B cell (primary cell): Measurements from ENCODE around the gene GSKIP. TPM values are rescaled to one million over a fixed set of nuclear protein-coding genes. Genes with fewer than 3 reads are reported as not detected.

Experiments used
- ATAC-seq: fragments of 200-7000 bp; cut with Tn5 transposase; one replicate; pipeline ENCODE4 v1.10.0; 2021; ENCODE audit warnings: low read depth, mild to moderate bottlenecking, moderate number of reproducible peaks, moderate library complexity
- CTCF ChIA-PET: fragments of 350-600 bp; sonication (Branson Sonifier 250); formaldehyde crosslinking; loops from one replicate; lab custom pipeline; 2021; ENCODE audit warnings: antibody characterized with exemption, inconsistent platforms; lab: Charles Lee
- POLR2A ChIA-PET: fragments of 350-600 bp; sonication (Branson Sonifier 250); formaldehyde crosslinking; loops from one replicate; lab custom pipeline; 2021; ENCODE audit warnings: antibody characterized with exemption; lab: Charles Lee
- DNase-seq: peaks from one replicate; pipeline ENCODE4 v3.0.0; 2013
- H2AFZ ChIP-seq: 2 replicates; pipeline ENCODE4 v1.6.1; 2012; ENCODE audit warnings: mild to moderate bottlenecking, low read depth, low read length; ENCODE audit not compliant: insufficient read depth, poor library complexity, severe bottlenecking
- H3K27ac ChIP-seq, 2 donors: 1 replicate in 1 of 2; 2 replicates in 1 of 2; pipeline ENCODE4 v1.5.1; 2012 to 2013; ENCODE audit warnings: low read length in 2 of 2, mild to moderate bottlenecking in 2 of 2, moderate library complexity in 1 of 2
- H3K27me3 ChIP-seq, 4 experiments: fragments of 200-600 bp in 1 of 4; sonication (generic) in 1 of 4; replicated peaks in 1 of 4; 1 replicate in 2 of 4; 2 replicates in 2 of 4; pipeline versions ENCODE4 v1.6.1 to v1.7.0; 2013 to 2016; ENCODE audit warnings: low read length in 3 of 4, mild to moderate bottlenecking in 2 of 4, mixed read lengths in 1 of 4, moderate library complexity in 1 of 4; ENCODE audit not compliant: insufficient read depth in 4 of 4, control insufficient read depth in 3 of 4; ENCODE audit errors: control extremely low read depth in 1 of 4
- H3K36me3 ChIP-seq, 2 experiments: replicated peaks in 1 of 2; 1 replicate in 1 of 2; 2 replicates in 1 of 2; pipeline versions ENCODE4 v1.6.1 to v1.7.1; 2013; ENCODE audit warnings: low read length in 1 of 2; ENCODE audit not compliant: insufficient read depth in 2 of 2, control insufficient read depth in 1 of 2; ENCODE audit errors: control extremely low read depth in 1 of 2, extremely low read depth in 1 of 2
- H3K4me1 ChIP-seq, 2 donors: fragments of 200-600 bp in 1 of 2; sonication (generic) in 1 of 2; 1 replicate in 1 of 2; 2 replicates in 1 of 2; pipeline versions ENCODE4 v1.5.1 to v1.6.1; 2013 to 2017; ENCODE audit warnings: low read length in 2 of 2; ENCODE audit not compliant: control insufficient read depth in 2 of 2, insufficient read depth in 2 of 2
- H3K4me2 ChIP-seq: replicated peaks from 2 replicates; pipeline ENCODE3; 2012; ENCODE audit warnings: mild to moderate bottlenecking, low read depth, low read length; ENCODE audit not compliant: poor library complexity, severe bottlenecking
- H3K4me3 ChIP-seq, 5 experiments: fragments of 200-600 bp in 1 of 5; sonication (generic) in 1 of 5; 1 replicate in 3 of 5; 2 replicates in 2 of 5; pipeline versions ENCODE4 v1.5.1 to v1.7.0; 2011 to 2016; ENCODE audit warnings: low read length in 4 of 5, mild to moderate bottlenecking in 4 of 5, low read depth in 2 of 5, control low read depth in 1 of 5, moderate library complexity in 1 of 5; ENCODE audit not compliant: insufficient read depth in 1 of 5; ENCODE audit errors: control extremely low read depth in 1 of 5, extremely low read depth in 1 of 5
- H3K79me2 ChIP-seq: fragments of 200-600 bp; sonication (generic); one replicate; pipeline ENCODE4 v1.6.0; 2016; ENCODE audit warnings: low read length; ENCODE audit not compliant: control insufficient read depth, insufficient read depth
- H3K9ac ChIP-seq: fragments of 200-600 bp; sonication (generic); 2 replicates; pipeline ENCODE4 v1.6.1; 2017; ENCODE audit warnings: mild to moderate bottlenecking, low read length, moderate library complexity
- H3K9me3 ChIP-seq, 3 donors: one replicate each; pipeline versions ENCODE4 v1.6.1 to v1.7.1; 2013; ENCODE audit warnings: low read length in 2 of 3; ENCODE audit not compliant: control insufficient read depth in 2 of 3, insufficient read depth in 1 of 3; ENCODE audit errors: control extremely low read depth in 1 of 3
- H4K20me1 ChIP-seq: 2 replicates; pipeline ENCODE4 v1.6.0; 2012; ENCODE audit warnings: mild to moderate bottlenecking, low read length; ENCODE audit not compliant: insufficient read depth, control insufficient read depth, poor library complexity, severe bottlenecking
- H3K27ac Mint-ChIP-seq: one replicate; pipeline ENCODE4 v1.8.0; 2021; ENCODE audit warnings: mixed read lengths
- H3K27me3 Mint-ChIP-seq: one replicate; pipeline ENCODE4 v1.8.0; 2021; ENCODE audit warnings: mixed read lengths
- H3K4me1 Mint-ChIP-seq: one replicate; pipeline ENCODE4 v1.8.0; 2021; ENCODE audit warnings: mixed read lengths
- H3K4me3 Mint-ChIP-seq: one replicate; pipeline ENCODE4 v1.8.0; 2021; ENCODE audit warnings: mixed read lengths
- H3K9me3 Mint-ChIP-seq: one replicate; pipeline ENCODE4 v1.8.0; 2022; ENCODE audit warnings: mixed read lengths; ENCODE audit not compliant: insufficient read depth
- CTCF ChIP-seq: fragments of 200-600 bp; IDR thresholded peaks from one replicate; pipeline ENCODE4 v1.8.0; 2022; ENCODE audit warnings: antibody characterized with exemption, mild to moderate bottlenecking
- EZH2 ChIP-seq: IDR thresholded peaks from 2 replicates; pipeline ENCODE4 v1.6.1; 2012; ENCODE audit warnings: borderline replicate concordance, low read depth, mild to moderate bottlenecking, moderate library complexity, low read length; ENCODE audit not compliant: insufficient read depth, poor library complexity, severe bottlenecking
- WGBS: methylation state at CpG from one replicate; pipeline ENCODE4 v1.1.5; 2013; ENCODE audit warnings: missing lambda C conversion rate; ENCODE audit not compliant: insufficient coverage; 5-methylcytosine and 5-hydroxymethylcytosine counted together
- intact Hi-C: fragments of 100-400 bp; cut with micrococcal nuclease; formaldehyde crosslinking; loops from one replicate; pipeline ENCODE4 v1.10.0; 2022
- polyA plus RNA-seq: library from polyadenylated mRNA; depleted of rRNA; stranded (reverse); fragments of >200 nt; gene quantifications from 2 replicates; pipeline ENCODE4 v1.2.3, GENCODE V29; 2012
- total RNA-seq, 2 donors: library from RNA; stranded (reverse); fragments of 120-200 nt in 1 of 2; gene quantifications; 1 replicate in 1 of 2; 2 replicates in 1 of 2; pipeline versions ENCODE4 v1.2.3 to v1.2.4, GENCODE V29; 2013 to 2022

The GSKIP gene
- total and polyA plus RNA-seq, 2 donors (not counting 1 experiment from before 2014, with no cell fraction given), result 5.7 to 15.8 TPM

- Mint-ChIP-seq H3K27ac (no peak overlapping the region), H3K4me1 (no peaks in the 10 kb centered on the region), H3K9me3 (no peaks in the 10 kb centered on the region), H3K4me3 (no peak overlapping the region), H3K27me3 (no peaks in the 10 kb centered on the region)
- Histone ChIP-seq H3K9me3 (no peaks in the 10 kb centered on the region), H3K27me3 (no peaks in the 10 kb centered on the region), H3K9ac (no peak overlapping the region), H3K27ac (no peak overlapping the region), H3K79me2 (peaks cover 3% of the 10 kb centered on the region), H3K36me3 (peaks cover 1 to 13% of the 10 kb centered on the region in 2 experiments), H3K4me3 (no peak overlapping the region), H2AFZ (no peak overlapping the region), H3K4me2 (no peak overlapping the region), H4K20me1 (peaks cover 4% of the 10 kb centered on the region), H3K4me1 (no peaks in the 10 kb centered on the region)
- ChIA-PET POLR2A (no interaction called here), CTCF (no interaction called here)
- DNase-seq, result no peak
- no peak for ATAC-seq
- no CpG with 5 or more reads among the region's 1 CpG for WGBS
- TF ChIP-seq EZH2 (no peak), CTCF (no peak)
- intact Hi-C loops, result no loop called here
Observed at GRCh38 chr14:96338551-96338950, 24.8 kb upstream of the GSKIP start.

- Histone ChIP-seq H3K36me3 (peaks cover 1 to 9% of the 10 kb centered on the region in 2 experiments), H3K79me2 (peaks cover 3% of the 10 kb centered on the region), H3K4me3 (no peak overlapping the region), H2AFZ (no peak overlapping the region), H3K9ac (no peak overlapping the region), H3K27me3 (no peaks in the 10 kb centered on the region), H3K4me1 (no peaks in the 10 kb centered on the region), H3K9me3 (no peaks in the 10 kb centered on the region), H4K20me1 (peaks cover 4% of the 10 kb centered on the region), H3K4me2 (no peak overlapping the region), H3K27ac (no peak overlapping the region)
- intact Hi-C loops, result no loop called here
- TF ChIP-seq CTCF, result no peak
- no peak for TF ChIP-seq EZH2
- ChIA-PET POLR2A (no interaction called here), CTCF (no interaction called here)
- H3K9me3 Mint-ChIP-seq, result no peaks in the 10 kb centered on the region
- no peak overlapping the region for H3K4me3 Mint-ChIP-seq
- no peak overlapping the region for H3K27ac Mint-ChIP-seq
- ATAC-seq (no peak), DNase-seq (no peak)
- no peaks in the 10 kb centered on the region for H3K4me1 Mint-ChIP-seq
- no peaks in the 10 kb centered on the region for H3K27me3 Mint-ChIP-seq
- WGBS, result no CpG with 5 or more reads among the region's 3 CpGs
Observed at GRCh38 chr14:96341323-96341722, 22.0 kb upstream of the GSKIP start.
